ENCODE measurements around the gene ORAI1.
"Not testable (repeated sequence)": the region's sequence is repeated elsewhere in the genome, so short reads cannot be mapped to it uniquely, and the experiment has no call there.

The ORAI1 gene

GRCh38 chr12:121608301-121608700 lies 18.0 kb upstream of the ORAI1 start:
- no peak for DNase-seq

GRCh38 chr12:121610239-121611149 lies 15.8 kb upstream of the ORAI1 start:
- DNase-seq, result no peak

GRCh38 chr12:121611306-121611705 lies 15.0 kb upstream of the ORAI1 start:
- DNase-seq, result no peak

- no peak for DNase-seq
Measured at GRCh38 chr12:121613462-121613861, 12.9 kb upstream of the ORAI1 start.

- DNase-seq, result no peak
Measured at GRCh38 chr12:121614872-121615467, 11.4 kb upstream of the ORAI1 start.

- no peak for DNase-seq
Measured at GRCh38 chr12:121618659-121619233, 7.6 kb upstream of the ORAI1 start.

- no peak for DNase-seq
Measured at GRCh38 chr12:121620333-121620891, 5.9 kb upstream of the ORAI1 start.

GRCh38 chr12:121626853-121627640 lies 717 bp downstream of the ORAI1 start:
- peak; percentile 53 for DNase-seq

GRCh38 chr12:121628037-121628436 lies 1.7 kb downstream of the ORAI1 start:
- no peak for DNase-seq

GRCh38 chr12:121628536-121628935 lies 2.2 kb downstream of the ORAI1 start:
- DNase-seq, result no peak

GRCh38 chr12:121630791-121631355 lies 4.5 kb downstream of the ORAI1 start:
- DNase-seq, result no peak

- no peak for DNase-seq
Measured at GRCh38 chr12:121632069-121632970, 6.0 kb downstream of the ORAI1 start.

GRCh38 chr12:121633833-121634196 lies 7.5 kb downstream of the ORAI1 start:
- DNase-seq, result not testable (repeated sequence)

- DNase-seq, result no peak
Measured at GRCh38 chr12:121634836-121635235, 8.5 kb downstream of the ORAI1 start.

- DNase-seq, result no peak
Measured at GRCh38 chr12:121637231-121637914, 11.0 kb downstream of the ORAI1 start.

- DNase-seq, result no peak
Measured at GRCh38 chr12:121638298-121639202, 12.2 kb downstream of the ORAI1 start.

GRCh38 chr12:121641343-121641630 lies 15.0 kb downstream of the ORAI1 start:
- DNase-seq, result no peak

- no peak for DNase-seq
Measured at GRCh38 chr12:121648458-121649028, 22.2 kb downstream of the ORAI1 start.

- DNase-seq, result no peak
Measured at GRCh38 chr12:121649322-121649721, 23.0 kb downstream of the ORAI1 start.

Data from NCI-H526 treated with DMSO at 0.1 percent for 48 hours (cell line).